B cell (primary cell): ENCODE measurements around the gene LTB4R. TPM values are rescaled to one million over a fixed set of nuclear protein-coding genes. Genes with fewer than 3 reads are reported as not detected.
"Not testable (repeated sequence)": the region's sequence is repeated elsewhere in the genome, so short reads cannot be mapped to it uniquely, and the experiment has no call there.

ENCODE experiments used
- ATAC-seq: fragments of 200-7000 bp; cut with Tn5 transposase; one replicate; pipeline ENCODE4 v1.10.0; 2021; ENCODE audit warnings: low read depth, mild to moderate bottlenecking, moderate number of reproducible peaks, moderate library complexity
- CTCF ChIA-PET: fragments of 350-600 bp; sonication (Branson Sonifier 250); formaldehyde crosslinking; loops from one replicate; lab custom pipeline; 2021; ENCODE audit warnings: antibody characterized with exemption, inconsistent platforms; lab: Charles Lee
- POLR2A ChIA-PET: fragments of 350-600 bp; sonication (Branson Sonifier 250); formaldehyde crosslinking; loops from one replicate; lab custom pipeline; 2021; ENCODE audit warnings: antibody characterized with exemption; lab: Charles Lee
- DNase-seq: peaks from one replicate; pipeline ENCODE4 v3.0.0; 2013
- H2AFZ ChIP-seq: 2 replicates; pipeline ENCODE4 v1.6.1; 2012; ENCODE audit warnings: mild to moderate bottlenecking, low read depth, low read length; ENCODE audit not compliant: insufficient read depth, poor library complexity, severe bottlenecking
- H3K27ac ChIP-seq, 2 donors: 1 replicate in 1 of 2; 2 replicates in 1 of 2; pipeline ENCODE4 v1.5.1; 2012 to 2013; ENCODE audit warnings: low read length in 2 of 2, mild to moderate bottlenecking in 2 of 2, moderate library complexity in 1 of 2
- H3K27me3 ChIP-seq, 4 experiments: fragments of 200-600 bp in 1 of 4; sonication (generic) in 1 of 4; replicated peaks in 1 of 4; 1 replicate in 2 of 4; 2 replicates in 2 of 4; pipeline versions ENCODE4 v1.6.1 to v1.7.0; 2013 to 2016; ENCODE audit warnings: low read length in 3 of 4, mild to moderate bottlenecking in 2 of 4, mixed read lengths in 1 of 4, moderate library complexity in 1 of 4; ENCODE audit not compliant: insufficient read depth in 4 of 4, control insufficient read depth in 3 of 4; ENCODE audit errors: control extremely low read depth in 1 of 4
- H3K36me3 ChIP-seq, 2 experiments: replicated peaks in 1 of 2; 1 replicate in 1 of 2; 2 replicates in 1 of 2; pipeline versions ENCODE4 v1.6.1 to v1.7.1; 2013; ENCODE audit warnings: low read length in 1 of 2; ENCODE audit not compliant: insufficient read depth in 2 of 2, control insufficient read depth in 1 of 2; ENCODE audit errors: control extremely low read depth in 1 of 2, extremely low read depth in 1 of 2
- H3K4me1 ChIP-seq, 2 donors: fragments of 200-600 bp in 1 of 2; sonication (generic) in 1 of 2; 1 replicate in 1 of 2; 2 replicates in 1 of 2; pipeline versions ENCODE4 v1.5.1 to v1.6.1; 2013 to 2017; ENCODE audit warnings: low read length in 2 of 2; ENCODE audit not compliant: control insufficient read depth in 2 of 2, insufficient read depth in 2 of 2
- H3K4me2 ChIP-seq: replicated peaks from 2 replicates; pipeline ENCODE3; 2012; ENCODE audit warnings: mild to moderate bottlenecking, low read depth, low read length; ENCODE audit not compliant: poor library complexity, severe bottlenecking
- H3K4me3 ChIP-seq, 5 experiments: fragments of 200-600 bp in 1 of 5; sonication (generic) in 1 of 5; 1 replicate in 3 of 5; 2 replicates in 2 of 5; pipeline versions ENCODE4 v1.5.1 to v1.7.0; 2011 to 2016; ENCODE audit warnings: low read length in 4 of 5, mild to moderate bottlenecking in 4 of 5, low read depth in 2 of 5, control low read depth in 1 of 5, moderate library complexity in 1 of 5; ENCODE audit not compliant: insufficient read depth in 1 of 5; ENCODE audit errors: control extremely low read depth in 1 of 5, extremely low read depth in 1 of 5
- H3K79me2 ChIP-seq: fragments of 200-600 bp; sonication (generic); one replicate; pipeline ENCODE4 v1.6.0; 2016; ENCODE audit warnings: low read length; ENCODE audit not compliant: control insufficient read depth, insufficient read depth
- H3K9ac ChIP-seq: fragments of 200-600 bp; sonication (generic); 2 replicates; pipeline ENCODE4 v1.6.1; 2017; ENCODE audit warnings: mild to moderate bottlenecking, low read length, moderate library complexity
- H3K9me3 ChIP-seq, 3 donors: one replicate each; pipeline versions ENCODE4 v1.6.1 to v1.7.1; 2013; ENCODE audit warnings: low read length in 2 of 3; ENCODE audit not compliant: control insufficient read depth in 2 of 3, insufficient read depth in 1 of 3; ENCODE audit errors: control extremely low read depth in 1 of 3
- H4K20me1 ChIP-seq: 2 replicates; pipeline ENCODE4 v1.6.0; 2012; ENCODE audit warnings: mild to moderate bottlenecking, low read length; ENCODE audit not compliant: insufficient read depth, control insufficient read depth, poor library complexity, severe bottlenecking
- H3K27ac Mint-ChIP-seq: one replicate; pipeline ENCODE4 v1.8.0; 2021; ENCODE audit warnings: mixed read lengths
- H3K27me3 Mint-ChIP-seq: one replicate; pipeline ENCODE4 v1.8.0; 2021; ENCODE audit warnings: mixed read lengths
- H3K4me1 Mint-ChIP-seq: one replicate; pipeline ENCODE4 v1.8.0; 2021; ENCODE audit warnings: mixed read lengths
- H3K4me3 Mint-ChIP-seq: one replicate; pipeline ENCODE4 v1.8.0; 2021; ENCODE audit warnings: mixed read lengths
- H3K9me3 Mint-ChIP-seq: one replicate; pipeline ENCODE4 v1.8.0; 2022; ENCODE audit warnings: mixed read lengths; ENCODE audit not compliant: insufficient read depth
- EZH2 ChIP-seq: IDR thresholded peaks from 2 replicates; pipeline ENCODE4 v1.6.1; 2012; ENCODE audit warnings: borderline replicate concordance, low read depth, mild to moderate bottlenecking, moderate library complexity, low read length; ENCODE audit not compliant: insufficient read depth, poor library complexity, severe bottlenecking
- WGBS: methylation state at CpG from one replicate; pipeline ENCODE4 v1.1.5; 2013; ENCODE audit warnings: missing lambda C conversion rate; ENCODE audit not compliant: insufficient coverage; 5-methylcytosine and 5-hydroxymethylcytosine counted together
- intact Hi-C: fragments of 100-400 bp; cut with micrococcal nuclease; formaldehyde crosslinking; loops from one replicate; pipeline ENCODE4 v1.10.0; 2022
- polyA plus RNA-seq: library from polyadenylated mRNA; depleted of rRNA; stranded (reverse); fragments of >200 nt; gene quantifications from 2 replicates; pipeline ENCODE4 v1.2.3, GENCODE V29; 2012
- total RNA-seq, 2 donors: library from RNA; stranded (reverse); fragments of 120-200 nt in 1 of 2; gene quantifications; 1 replicate in 1 of 2; 2 replicates in 1 of 2; pipeline versions ENCODE4 v1.2.3 to v1.2.4, GENCODE V29; 2013 to 2022
- TF ChIP-seq, protein P1 (sequence below): fragments of 200-600 bp; IDR thresholded peaks from one replicate; pipeline ENCODE4 v1.8.0; 2022; ENCODE audit warnings: antibody characterized with exemption, mild to moderate bottlenecking

LTB4R gene
- total and polyA plus RNA-seq, 2 donors (not counting 1 experiment from before 2014, with no cell fraction given): 8.8 to 19.1 TPM

DNA sequence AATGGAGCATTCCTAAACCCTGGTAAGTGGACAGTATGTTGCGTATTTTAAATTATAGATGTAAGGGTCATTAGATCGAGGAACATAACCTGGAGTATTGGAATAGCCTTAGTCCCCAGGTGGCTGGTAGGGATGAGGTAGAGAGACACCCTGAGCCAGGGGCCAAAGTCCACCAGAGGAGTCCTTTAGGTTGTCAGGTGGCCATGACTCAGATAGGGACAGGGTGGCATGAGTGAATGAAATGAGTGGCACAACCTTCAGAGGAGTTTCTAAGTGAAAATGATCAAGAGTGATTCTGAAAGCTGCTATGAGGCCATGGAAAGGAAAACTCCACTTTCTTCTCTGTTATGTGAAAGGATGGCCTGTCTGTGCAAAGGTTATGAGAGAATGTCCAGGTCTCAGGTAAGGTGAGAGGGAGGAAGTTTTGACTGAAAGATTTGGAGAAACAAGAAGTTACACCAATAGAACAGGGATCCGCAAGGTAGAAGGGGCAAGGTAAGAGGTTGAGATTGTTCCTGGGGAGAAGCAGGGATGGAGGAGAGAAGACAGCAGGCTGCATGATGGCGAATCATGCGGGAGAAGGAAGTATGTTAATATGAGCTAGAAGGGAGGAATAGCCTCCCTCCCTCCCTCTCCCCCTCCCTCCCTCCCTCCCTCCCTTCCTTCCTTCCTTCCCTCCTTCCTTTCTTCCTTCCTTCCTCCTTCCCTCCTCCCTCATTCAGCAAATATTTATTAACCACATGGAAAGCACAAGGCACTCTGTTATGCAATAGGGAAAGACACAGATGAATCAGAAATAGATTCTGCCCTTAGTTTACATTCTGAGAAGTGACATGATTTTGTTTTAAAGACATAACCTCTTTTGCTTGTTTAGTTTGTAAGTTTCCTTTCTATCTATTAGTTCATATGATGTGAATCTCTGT lies 42.5 kb downstream of the LTB4R start:
- CTCF ChIA-PET: no interaction called here
- Histone ChIP-seq H3K4me2 (no peak overlapping the region), H3K79me2 (no peaks in the 10 kb centered on the region), H3K27ac (no peak overlapping the region), H3K9ac (no peak overlapping the region), H3K4me3 (no peak overlapping the region), H3K4me1 (no peaks in the 10 kb centered on the region), H2AFZ (no peak overlapping the region), H3K27me3 (peaks cover 0 to 32% (median 12%) of the 10 kb centered on the region in 4 experiments), H4K20me1 (no peaks in the 10 kb centered on the region), H3K9me3 (no peaks in the 10 kb centered on the region), H3K36me3 (no peaks in the 10 kb centered on the region)
- POLR2A ChIA-PET: interaction anchor here (0.6 kb wide), 1 partner anchor 242 kb away, joined by 5 read pairs; no protein-coding TSS in a partner anchor
- TF ChIP-seq, protein P1, sequence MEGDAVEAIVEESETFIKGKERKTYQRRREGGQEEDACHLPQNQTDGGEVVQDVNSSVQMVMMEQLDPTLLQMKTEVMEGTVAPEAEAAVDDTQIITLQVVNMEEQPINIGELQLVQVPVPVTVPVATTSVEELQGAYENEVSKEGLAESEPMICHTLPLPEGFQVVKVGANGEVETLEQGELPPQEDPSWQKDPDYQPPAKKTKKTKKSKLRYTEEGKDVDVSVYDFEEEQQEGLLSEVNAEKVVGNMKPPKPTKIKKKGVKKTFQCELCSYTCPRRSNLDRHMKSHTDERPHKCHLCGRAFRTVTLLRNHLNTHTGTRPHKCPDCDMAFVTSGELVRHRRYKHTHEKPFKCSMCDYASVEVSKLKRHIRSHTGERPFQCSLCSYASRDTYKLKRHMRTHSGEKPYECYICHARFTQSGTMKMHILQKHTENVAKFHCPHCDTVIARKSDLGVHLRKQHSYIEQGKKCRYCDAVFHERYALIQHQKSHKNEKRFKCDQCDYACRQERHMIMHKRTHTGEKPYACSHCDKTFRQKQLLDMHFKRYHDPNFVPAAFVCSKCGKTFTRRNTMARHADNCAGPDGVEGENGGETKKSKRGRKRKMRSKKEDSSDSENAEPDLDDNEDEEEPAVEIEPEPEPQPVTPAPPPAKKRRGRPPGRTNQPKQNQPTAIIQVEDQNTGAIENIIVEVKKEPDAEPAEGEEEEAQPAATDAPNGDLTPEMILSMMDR: no peak
- no peak for TF ChIP-seq EZH2
- intact Hi-C loops: no loop called here
- Mint-ChIP-seq H3K4me1 (no peaks in the 10 kb centered on the region), H3K4me3 (no peak overlapping the region), H3K27me3 (peaks cover 45% of the 10 kb centered on the region), H3K27ac (no peak overlapping the region), H3K9me3 (no peaks in the 10 kb centered on the region)
- ATAC-seq (no peak), DNase-seq (no peak)
- WGBS: 42% methylated on average over 2 of the region's 5 CpGs

DNA sequence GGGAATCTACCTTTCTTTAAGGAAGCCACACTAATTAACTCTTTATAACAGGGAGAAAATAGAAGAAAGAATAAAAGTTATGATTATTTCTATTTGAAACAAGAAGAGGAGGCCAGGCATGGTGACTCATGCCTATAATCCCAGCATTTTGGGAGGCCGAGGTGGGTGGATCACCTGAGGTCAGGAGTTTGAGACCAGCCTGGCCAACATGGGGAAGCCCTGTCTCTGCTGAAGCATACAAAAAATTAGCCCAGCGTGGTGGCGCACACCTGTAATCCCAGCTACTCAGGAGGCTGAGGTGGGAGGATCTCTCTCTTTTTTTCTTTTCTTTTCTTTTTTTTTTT lies 43.2 kb downstream of the LTB4R start:
- H3K4me3 ChIP-seq, H3K36me3 ChIP-seq, H2AFZ ChIP-seq, H3K4me2 ChIP-seq, H3K79me2 ChIP-seq, intact Hi-C loops, H3K27ac ChIP-seq, H4K20me1 ChIP-seq, H3K4me1 ChIP-seq, H3K9ac ChIP-seq, H3K9me3 ChIP-seq, ATAC-seq, H3K27ac Mint-ChIP-seq, H3K4me3 Mint-ChIP-seq, H3K4me1 Mint-ChIP-seq, CTCF ChIA-PET, DNase-seq, H3K9me3 Mint-ChIP-seq: not testable (repeated sequence)
- WGBS: 70% methylated on average over 1 of the region's 3 CpGs
- peaks cover 0 to 33% (median 11%) of the 10 kb centered on the region in 4 experiments for H3K27me3 ChIP-seq
- POLR2A ChIA-PET: interaction anchor here (0.6 kb wide), 1 partner anchor 243 kb away, joined by 5 read pairs; no protein-coding TSS in a partner anchor
- peaks cover 43% of the 10 kb centered on the region for H3K27me3 Mint-ChIP-seq
